GM18519 (cell line): ENCODE results near the gene ROBO3.
A peak's percentile ranks its signal among the peaks of the same experiment; 100 is the strongest.

Source experiments
- ATAC-seq: cut with Tn5 transposase; IDR thresholded peaks from one replicate; pipeline ENCODE4 v1.9.1; 2021; ENCODE audit warnings: mild to moderate bottlenecking, moderate library complexity; ENCODE audit not compliant: unreplicated experiment, low FRiP score

The ROBO3 gene

DNA sequence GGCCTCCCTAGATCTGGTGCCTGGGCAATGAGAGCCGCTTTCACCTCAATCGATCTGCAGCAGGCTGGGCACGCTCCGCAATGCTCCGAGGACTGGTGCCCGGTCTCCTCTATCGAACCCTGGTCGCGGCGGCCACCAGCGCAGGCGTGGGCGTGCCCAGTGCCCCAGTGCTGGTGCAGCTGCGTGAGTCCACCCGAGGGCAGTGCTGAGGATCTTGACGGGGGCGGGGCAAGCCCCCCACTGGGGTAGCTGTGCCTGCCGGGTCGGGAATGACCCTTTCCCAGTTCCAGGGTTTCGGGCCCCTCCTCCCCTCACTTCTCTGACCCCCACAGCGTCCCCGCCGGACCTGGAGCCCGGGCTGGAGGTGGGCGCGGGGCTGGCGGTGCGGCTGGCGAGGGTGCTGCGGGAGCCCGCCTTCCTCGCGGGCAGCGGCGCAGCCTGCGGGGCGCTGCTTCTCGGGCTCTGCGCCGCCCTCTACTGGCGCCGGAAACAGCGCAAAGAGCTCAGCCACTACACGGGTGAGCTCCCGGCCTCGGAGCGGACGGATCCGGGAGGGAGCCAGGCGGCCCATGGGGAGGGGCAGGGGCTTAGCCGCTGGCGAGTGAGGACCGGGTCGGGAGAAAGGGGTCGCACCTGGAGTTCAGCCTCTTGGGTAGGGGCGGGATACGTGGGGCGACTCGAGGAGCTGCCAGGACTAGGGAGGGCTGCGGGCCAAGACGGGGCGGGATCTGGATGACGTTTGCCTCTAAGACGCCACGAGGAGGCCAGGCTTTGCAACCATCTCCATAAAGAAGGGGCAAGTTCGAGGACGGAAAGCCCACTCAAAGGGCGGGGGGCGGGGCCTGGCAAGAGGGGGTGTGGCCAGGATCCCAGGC is 10.9 kb downstream of the ROBO3 start:
- peak; percentile 83 for ATAC-seq

DNA sequence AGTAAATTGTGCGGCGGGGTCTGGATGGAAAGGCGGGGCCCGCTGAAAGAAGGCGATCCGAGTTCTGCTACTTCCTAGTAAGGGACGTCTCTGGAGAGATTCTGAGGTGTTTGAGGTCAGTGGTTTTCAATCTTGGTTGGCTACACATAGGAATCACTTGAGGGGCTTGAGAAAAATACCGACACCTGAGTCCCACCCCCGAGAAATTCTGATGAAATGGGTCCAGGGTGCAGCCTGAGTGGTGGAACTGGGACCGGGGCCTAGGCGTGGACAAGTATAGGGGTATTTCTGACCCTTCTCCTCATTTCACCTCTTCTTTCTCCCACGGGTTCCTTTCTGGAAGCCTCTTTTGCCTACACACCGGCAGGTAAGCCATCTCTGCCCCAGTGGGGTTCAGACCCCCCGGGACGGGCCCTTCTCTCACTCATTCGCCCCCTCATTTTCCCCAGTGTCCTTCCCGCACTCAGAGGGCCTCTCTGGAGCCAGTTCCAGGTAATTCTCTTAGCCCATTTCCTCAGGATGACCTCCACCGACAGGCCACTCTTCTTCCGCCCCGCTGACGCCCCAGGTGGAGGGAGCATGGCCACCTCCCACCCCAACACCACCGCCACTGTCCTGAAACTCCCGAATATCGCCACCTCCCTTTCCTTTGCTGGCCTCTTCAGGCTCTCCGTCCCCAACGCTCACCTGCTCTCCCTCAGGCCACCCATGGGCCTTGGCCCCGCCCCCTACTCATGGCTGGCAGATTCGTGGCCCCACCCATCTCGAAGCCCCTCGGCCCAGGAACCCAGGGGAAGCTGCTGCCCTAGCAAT is 11.8 kb downstream of the ROBO3 start:
- no peak for ATAC-seq

DNA sequence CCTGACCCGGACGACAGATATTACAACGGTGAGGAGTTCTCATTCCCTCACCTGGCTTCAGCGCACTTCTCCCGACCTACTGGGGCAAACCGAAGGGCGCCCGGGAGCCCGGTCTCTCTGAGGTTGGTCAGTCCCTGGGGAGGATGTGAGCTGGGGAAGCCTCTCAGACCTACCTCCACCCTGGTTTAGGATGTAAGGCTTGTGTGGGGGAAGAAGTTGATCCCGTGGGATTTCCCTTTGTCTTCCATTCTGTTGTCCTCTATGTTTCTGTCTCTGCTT is 12.3 kb downstream of the ROBO3 start:
- no peak for ATAC-seq

DNA sequence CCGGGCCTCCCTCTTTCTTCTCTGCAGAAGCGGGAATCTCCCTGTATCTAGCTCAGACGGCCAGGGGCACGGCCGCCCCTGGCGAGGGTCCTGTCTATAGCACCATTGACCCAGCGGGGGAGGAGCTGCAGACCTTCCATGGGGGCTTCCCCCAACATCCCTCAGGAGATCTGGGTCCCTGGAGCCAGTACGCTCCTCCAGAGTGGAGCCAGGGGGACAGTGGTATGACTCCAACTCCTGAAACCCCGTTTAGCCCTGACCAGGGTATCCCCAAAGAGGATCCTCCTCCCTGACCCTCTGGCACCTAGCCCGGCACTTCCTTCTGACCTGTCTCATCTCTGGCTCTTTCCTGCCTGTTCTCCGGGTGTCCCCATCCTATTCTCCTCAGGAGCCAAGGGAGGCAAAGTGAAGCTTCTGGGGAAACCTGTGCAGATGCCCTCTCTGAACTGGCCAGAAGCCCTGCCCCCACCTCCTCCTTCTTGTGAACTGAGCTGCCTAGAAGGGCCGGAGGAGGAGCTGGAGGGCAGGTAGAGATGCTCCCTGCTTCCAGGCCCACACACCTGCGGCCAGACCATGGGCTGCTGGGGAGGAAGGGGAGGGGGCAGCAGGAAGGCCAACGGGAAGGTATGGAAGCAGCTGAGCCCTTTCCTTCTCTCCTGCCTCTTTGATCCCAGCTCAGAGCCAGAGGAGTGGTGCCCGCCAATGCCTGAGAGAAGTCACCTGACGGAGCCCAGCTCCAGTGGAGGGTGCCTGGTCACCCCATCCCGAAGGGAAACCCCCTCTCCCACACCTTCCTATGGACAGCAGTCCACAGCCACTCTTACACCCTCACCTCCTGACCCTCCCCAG is 12.9 kb downstream of the ROBO3 start:
- ATAC-seq: no peak

DNA sequence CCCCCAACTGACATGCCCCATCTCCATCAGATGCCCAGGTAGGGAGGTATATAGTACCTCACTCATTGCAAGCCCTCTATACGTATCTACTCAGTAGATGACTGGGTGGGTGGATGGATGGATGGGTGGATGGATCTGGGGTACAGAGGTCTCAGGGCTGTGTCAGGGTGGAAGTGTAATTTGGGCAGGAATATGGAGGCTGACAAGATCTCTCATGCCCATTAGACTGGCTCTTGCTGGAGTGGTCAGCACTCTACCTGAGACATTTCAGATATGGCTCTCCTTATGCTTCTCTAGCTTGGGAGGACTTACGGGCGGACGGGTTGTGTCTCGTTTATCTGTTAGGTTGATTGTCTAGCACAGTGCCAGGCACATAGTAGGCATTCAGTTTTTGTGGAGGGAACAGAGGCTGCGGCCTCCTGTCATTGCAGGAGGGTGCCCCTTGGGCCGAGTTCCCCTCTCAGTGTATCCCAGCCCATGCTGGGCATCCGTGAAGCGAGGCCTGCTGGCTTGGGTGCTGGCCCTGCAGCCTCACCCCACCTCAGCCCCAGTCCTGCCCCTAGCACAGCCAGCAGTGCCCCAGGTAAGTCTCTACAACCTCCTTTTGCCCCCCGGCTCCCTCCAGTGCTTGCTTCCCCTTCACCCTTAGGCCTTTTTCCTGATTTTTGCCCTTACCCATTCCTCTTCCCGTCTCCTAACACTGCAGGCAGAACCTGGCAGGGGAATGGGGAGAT is 13.7 kb downstream of the ROBO3 start:
- no peak for ATAC-seq

DNA sequence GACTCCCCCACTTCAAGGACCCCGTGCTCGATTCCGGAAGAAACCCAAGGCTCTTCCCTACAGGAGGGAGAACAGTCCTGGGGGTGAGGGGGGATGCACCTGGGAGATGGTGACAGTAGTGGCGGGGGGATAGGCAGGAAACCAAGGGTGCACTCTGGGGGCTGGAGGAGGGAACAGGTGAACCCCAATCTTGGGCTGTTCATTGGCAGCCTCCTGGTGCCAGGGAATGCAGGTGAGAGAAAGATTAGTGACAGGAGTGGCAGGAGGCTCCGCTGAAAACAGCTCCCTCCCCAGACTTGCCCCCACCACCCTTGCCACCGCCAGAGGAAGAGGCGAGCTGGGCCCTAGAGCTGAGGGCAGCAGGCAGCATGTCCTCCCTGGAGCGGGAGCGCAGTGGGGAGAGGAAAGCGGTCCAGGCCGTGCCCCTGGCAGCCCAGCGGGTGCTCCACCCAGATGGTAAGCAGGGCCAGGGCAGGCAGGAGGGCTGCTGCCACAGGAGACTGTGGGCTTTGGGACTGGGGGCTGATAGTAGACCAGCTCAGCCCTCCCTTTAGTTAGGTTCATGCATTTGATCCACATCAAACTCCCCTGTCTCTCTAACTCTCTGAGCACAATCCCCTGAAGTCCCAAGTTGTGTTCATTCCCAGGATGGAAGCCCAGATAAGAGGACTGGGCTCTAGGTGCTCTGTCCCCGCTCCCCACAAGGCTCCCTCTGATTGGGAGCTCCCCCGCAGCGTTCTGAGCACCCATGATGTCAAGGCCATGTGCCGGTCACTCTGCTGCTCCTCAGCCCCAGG is 14.5 kb downstream of the ROBO3 start:
- no peak for ATAC-seq

DNA sequence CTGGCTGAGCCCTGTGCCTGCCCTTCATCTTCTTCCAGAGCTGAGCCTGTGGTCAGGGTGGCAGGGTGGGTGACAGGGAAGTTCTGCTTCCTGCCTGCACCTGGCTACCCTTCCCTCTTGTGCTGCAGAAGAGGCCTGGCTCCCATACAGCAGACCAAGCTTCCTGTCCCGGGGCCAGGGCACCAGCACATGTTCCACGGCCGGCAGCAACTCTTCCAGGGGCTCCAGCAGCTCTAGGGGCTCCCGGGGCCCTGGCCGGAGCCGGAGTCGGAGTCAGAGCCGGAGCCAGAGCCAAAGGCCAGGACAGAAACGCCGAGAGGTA is 15.0 kb downstream of the ROBO3 start:
- no peak for ATAC-seq

DNA sequence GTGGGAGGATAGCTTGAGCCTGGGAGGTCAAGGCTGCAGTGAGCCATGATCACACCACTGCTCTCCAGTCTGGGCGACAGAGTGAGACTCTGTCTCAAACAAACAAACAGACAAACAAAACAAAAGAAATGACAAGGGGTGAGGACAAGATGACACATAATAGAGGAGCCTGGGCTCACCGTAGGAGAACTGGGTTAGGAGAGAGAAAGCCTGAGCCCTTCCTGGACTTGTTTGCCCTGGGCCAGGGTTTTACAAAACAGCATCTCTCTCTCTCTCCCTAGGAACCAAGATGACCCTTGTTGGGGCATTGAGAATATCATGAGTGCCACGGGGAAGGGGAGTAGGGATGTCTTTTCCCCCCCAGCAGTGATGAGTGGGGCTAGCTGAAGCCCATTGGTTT is 15.7 kb downstream of the ROBO3 start:
- no peak for ATAC-seq

DNA sequence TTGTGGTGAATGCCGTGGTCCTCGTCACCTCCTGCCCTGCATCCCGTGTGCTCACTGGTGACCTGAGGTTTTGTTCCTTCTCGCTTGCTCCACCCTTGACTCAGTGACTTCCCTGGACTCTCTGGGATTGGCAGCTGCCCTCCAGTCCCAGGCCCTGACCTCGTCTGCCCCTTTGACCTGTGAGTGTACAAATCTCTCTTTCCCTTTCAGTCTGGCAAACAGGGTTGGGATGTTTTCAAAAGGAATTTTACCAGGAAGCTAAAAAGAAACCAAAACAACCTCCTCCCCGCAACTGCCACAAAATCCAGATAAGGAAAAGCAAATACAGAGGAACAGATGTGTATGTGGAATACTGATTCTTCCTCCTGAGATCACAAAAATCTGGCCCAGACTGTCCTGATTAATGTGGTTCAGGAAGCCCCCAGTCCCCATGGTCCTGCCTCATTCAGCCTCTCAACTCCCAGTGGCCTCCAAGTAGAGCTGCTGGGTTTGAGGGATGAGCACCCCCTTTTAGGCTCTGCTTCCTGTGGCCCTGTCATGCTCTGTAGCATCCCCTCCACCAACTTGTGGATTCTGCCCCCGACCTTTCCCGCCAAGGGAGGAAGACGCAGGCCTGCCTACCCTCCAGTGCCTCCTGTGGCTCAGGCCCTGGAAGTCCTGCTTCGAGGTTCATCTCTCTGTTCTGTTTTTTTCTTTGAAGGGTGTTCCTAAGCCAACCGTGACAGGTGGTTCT is 17.3 kb downstream of the ROBO3 start:
- no peak for ATAC-seq

DNA sequence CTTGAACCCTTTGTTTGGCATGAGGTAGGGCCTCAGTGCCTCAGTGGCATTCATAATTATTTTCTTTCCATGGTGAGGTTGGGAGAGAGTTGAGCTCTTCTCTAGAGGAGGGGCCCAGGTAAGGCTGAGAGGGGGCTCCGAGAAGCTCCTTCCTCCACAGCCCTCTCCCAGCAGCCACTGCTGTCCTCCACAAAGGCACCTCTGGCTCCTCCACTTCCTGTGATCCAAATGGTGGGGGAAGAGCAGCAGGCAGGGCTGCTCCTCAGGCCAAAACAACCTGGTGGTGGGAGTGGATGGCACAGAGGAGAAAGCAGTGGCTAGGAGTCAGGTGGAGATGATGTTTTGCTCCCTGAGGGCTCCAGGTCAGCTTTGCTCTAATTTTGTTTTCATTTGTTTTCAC is 19.1 kb downstream of the ROBO3 start:
- ATAC-seq: no peak

DNA sequence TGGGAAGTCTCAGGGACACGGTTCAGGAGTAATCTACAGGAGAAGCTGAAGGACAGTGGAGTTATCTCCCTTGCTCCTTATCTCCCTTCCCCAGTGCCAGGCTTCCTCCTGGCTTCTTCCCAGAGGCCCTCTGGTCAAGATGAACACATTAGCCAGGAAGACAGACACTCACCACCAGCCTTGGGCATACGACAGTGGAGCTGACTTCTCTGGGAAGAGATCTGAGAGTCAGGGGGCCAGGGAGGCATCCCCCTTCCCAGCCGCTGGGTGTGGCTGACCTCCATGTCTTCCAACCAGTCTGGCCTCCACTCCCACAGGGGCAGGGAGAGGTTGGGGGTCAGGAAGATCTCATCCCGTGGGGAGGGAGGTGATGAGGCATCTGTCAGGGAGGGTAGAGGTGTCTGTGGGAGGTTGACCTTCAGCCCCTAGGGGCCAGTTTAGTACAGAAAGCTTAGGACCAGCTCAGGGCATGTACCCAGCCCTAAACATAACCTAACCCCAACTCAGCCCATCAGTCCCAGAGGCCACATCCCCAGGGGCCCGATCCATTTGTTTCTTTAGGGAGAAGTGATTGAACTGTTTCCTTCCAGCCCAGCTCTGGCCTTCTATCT is 19.7 kb downstream of the ROBO3 start:
- no peak for ATAC-seq

DNA sequence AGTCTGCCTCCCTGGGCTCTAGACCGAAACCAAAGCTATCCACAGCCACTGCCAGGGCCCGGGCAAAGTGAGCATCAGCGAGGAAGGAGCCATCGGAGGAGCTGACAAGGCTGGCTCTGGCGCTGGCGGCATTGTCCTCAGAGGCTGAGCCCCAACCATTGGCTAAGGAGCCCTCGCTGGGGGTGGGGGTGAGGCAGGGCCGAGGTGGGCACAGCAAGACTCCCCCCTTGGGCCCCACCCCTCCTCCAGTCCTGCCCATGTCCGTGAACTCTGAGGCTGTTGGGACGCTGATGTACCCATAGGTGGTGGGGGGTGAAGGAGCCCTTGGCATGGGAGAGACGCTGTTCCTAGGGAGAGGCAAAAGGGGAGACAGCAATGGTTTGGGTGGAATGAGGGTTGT is 21.2 kb downstream of the ROBO3 start:
- no peak for ATAC-seq

DNA sequence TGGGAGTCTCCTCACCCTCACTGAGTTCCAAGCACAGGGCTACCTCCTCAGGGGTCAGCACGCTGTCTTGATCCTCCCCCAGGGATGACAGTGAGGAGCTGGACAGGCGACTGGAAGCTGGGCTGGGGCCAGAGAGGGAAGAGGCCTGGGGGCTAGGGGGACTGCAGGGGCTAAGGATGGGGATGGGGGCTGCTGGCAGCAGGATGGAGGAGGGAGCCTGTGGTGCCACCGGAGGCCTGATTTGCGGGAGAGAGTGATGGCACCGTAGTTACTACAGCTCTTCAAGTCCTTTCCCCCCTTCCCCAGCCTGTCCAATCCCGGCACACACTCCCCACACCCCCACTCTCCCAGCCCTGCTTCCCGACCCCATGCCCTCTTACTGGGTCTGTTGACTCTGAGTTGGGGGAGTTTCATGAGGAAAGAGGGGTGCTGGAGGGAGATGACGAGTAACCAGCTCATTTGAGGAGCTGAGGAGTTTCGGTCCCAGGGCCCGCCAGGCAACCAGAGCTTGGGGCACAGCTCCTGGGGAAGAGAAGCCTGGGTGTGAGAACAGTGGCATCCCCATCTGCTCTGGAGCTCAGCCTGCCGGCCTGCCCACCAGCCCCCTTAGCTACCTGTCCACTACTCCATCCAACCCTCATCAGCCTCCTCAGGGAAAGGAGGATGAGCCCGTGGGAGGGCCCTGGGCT is 21.9 kb downstream of the ROBO3 start:
- no peak for ATAC-seq

DNA sequence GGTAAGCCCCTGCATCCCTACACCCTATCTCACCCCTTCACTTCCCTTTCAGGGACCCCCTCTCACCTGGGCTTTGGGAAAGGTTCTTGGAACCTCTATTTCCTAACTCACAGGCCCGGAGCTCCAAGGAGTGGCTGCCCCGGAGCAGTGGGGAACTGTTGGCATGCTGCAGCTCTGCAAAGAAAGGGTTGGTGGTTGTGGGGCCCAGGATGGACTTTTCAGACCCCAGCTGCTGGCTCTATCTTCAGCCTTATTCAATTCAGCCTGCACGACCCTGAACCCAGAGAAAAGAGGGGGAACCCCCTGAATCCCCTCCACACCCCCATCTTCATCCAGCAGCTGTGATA is 22.4 kb downstream of the ROBO3 start:
- ATAC-seq: no peak

DNA sequence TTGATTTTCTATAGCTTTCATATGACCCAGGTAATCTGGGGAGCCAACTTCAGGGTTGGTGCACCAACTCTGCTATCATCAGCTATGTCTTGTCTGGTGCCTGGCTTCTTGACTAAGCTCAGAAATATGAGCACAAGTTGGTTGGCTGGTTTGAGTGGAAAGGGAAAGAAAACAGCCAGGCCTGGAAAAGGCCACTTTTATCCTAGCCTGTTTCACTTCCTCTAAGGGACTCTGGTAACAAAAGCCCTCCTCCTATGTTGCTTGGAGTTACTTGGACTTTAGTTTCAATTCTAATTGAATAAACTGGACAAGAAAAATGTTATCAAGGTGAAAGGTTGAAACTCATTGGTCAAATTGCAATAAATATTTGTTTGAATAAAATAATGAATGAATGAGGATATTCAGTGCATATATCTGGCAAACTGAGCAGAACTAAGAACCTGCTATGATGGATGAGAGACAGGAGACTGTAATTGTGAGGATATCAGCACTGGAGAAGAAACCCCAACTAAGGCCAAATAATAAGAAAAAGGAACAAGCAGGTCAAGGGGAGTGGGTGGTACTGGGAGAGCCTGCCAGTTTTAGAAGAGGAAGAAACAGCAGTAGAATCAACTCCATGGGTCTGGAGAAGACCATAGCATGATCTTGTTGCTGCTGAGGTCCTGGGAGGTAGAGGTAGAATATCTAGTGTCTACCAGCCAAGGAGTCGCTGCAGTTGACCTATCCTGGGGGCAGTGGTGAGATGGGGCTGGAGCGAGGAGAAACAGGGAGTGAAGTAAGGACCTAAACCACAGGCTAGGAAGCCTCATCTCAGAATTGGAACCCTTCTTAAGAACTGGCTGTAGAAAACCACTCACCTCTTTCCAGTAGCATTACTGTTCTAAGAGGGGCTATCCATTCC is 24.2 kb downstream of the ROBO3 start:
- no peak for ATAC-seq

DNA sequence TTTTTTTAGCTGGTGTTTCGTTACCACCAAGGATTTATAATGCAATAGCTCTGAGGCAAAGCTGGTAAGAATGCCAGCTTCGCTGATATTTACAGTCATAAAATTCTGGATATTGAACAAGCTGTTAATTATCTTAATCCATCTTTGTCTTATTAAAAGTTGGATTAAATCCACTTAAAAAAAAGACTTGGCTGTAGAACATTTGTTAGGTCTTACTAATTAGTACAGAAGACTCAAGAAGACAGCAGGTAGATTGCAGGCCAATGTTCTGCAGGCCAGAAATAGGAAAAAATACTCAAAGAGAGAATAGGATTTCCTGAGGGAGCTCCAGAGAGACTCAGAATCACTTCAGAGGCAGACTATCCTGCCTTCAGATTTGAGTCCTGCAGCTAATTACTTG is 24.9 kb downstream of the ROBO3 start:
- ATAC-seq: no peak

DNA sequence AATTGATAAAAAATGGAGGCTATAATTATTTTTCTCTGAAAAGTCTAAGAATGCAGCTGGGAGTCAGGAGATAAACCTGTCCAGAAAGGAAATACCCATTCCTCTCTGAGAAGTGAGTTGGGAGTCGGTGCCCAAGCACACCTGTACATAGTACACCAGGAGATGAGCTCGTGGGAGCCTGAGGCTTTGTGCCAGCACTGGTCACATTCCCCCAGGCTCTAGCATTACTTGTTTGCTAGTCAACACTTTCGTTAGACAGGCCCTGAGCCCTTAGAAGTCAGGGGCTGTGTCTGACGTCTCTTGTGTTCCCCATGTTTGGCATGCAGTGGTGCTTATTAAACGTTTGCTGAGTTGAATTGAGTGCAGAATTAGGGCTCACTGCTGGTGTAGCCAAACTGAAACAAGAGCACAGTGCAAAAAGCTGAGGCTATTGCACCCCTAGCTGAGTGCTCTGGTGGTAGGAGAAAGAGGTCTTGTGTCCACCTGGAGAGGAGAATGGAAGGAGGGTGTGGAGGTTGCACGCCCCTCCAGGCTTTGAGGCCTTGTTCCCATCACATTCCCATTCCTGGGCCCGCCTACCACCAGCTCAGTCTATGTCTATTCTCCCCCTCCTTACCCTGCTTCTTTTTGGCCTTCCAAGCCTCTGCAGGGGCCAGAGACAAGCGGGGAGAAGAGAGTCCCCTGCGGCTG is 25.6 kb downstream of the ROBO3 start:
- ATAC-seq: no peak
